Endodermal cell (in vitro differentiated cells): ENCODE data around the gene EI24. TPM values are rescaled to one million over a fixed set of nuclear protein-coding genes. Genes with fewer than 3 reads are reported as not detected.

ENCODE experiments used
- DNase-seq: peaks from one replicate; pipeline ENCODE4 v3.0.0-alpha.2; 2017
- H3K27ac ChIP-seq: 2 replicates; pipeline ENCODE4 v1.5.1; 2013; ENCODE audit warnings: mild to moderate bottlenecking, low read depth, low read length, moderate library complexity
- H3K27me3 ChIP-seq: 2 replicates; pipeline ENCODE4 v1.6.1; 2013; ENCODE audit warnings: mild to moderate bottlenecking, low read length, moderate library complexity; ENCODE audit not compliant: insufficient read depth, control insufficient read depth, poor library complexity, severe bottlenecking
- H3K36me3 ChIP-seq: 2 replicates; pipeline ENCODE4 v1.7.0; 2013; ENCODE audit warnings: mild to moderate bottlenecking, low read length, moderate library complexity; ENCODE audit not compliant: control insufficient read depth, insufficient read depth
- H3K4me1 ChIP-seq: one replicate; pipeline ENCODE4 v1.7.0; 2013; ENCODE audit warnings: low read length; ENCODE audit not compliant: control insufficient read depth, insufficient read depth
- H3K4me3 ChIP-seq: 2 replicates; pipeline ENCODE4 v1.5.1; 2013; ENCODE audit warnings: mild to moderate bottlenecking, low read length, moderate library complexity
- H3K9ac ChIP-seq: 2 replicates; pipeline ENCODE4 v1.6.1; 2013; ENCODE audit warnings: mild to moderate bottlenecking, low read length, moderate library complexity; ENCODE audit not compliant: poor library complexity, severe bottlenecking; ENCODE audit errors: extremely low read depth
- H3K9me3 ChIP-seq: 2 replicates; pipeline ENCODE4 v1.6.1; 2013; ENCODE audit warnings: mild to moderate bottlenecking, low read length, moderate library complexity; ENCODE audit not compliant: control insufficient read depth
- H3K27ac Mint-ChIP-seq: 2 replicates; pipeline ENCODE4 v1.8.0; 2020; ENCODE audit warnings: mixed read lengths
- H3K27me3 Mint-ChIP-seq: 2 replicates; pipeline ENCODE4 v1.8.0; 2021; ENCODE audit warnings: mild to moderate bottlenecking, mixed read lengths; ENCODE audit not compliant: insufficient read depth
- H3K36me3 Mint-ChIP-seq: 2 replicates; pipeline ENCODE4 v1.8.0; 2020; ENCODE audit warnings: low read depth, mixed read lengths
- H3K4me1 Mint-ChIP-seq: 2 replicates; pipeline ENCODE4 v1.8.0; 2020; ENCODE audit warnings: mixed read lengths
- H3K4me3 Mint-ChIP-seq: 2 replicates; pipeline ENCODE4 v1.8.0; 2020; ENCODE audit warnings: mild to moderate bottlenecking, moderate library complexity, mixed read lengths
- H3K9me3 Mint-ChIP-seq: 2 replicates; pipeline ENCODE4 v1.8.0; 2020; ENCODE audit warnings: mild to moderate bottlenecking, mixed read lengths
- WGBS, 2 experiments: methylation state at CpG; one replicate each; pipeline versions ENCODE4 v1.1.5 to v1.1.7; 2013; ENCODE audit warnings: missing lambda C conversion rate in 2 of 2, mixed read lengths in 1 of 2; ENCODE audit not compliant: insufficient coverage in 1 of 2, insufficient read length in 1 of 2; 5-methylcytosine and 5-hydroxymethylcytosine counted together
- total RNA-seq, 2 donors: library from RNA; stranded (reverse); fragmentation: NEBNext Ultra II Directional in 1 of 2; extraction: Animal tissue kit (Norgen Biotek cat#: 25700) in 1 of 2; gene quantifications; 2 replicates in 1 of 2; 3 replicates in 1 of 2; pipeline ENCODE4 v1.2.1, GENCODE V29; 2021
- TF ChIP-seq, protein P1 (sequence below): fragments of 200-600 bp; sonication (generic); conservative IDR thresholded peaks from 2 replicates; pipeline ENCODE4 v1.5.0; 2021; ENCODE audit warnings: antibody characterized with exemption, mild to moderate bottlenecking

The EI24 gene
- total RNA-seq, 2 donors from 2014 or later, result 102 to 110 TPM

GRCh38 chr11:125591649-125592304, 22.5 kb downstream of the EI24 start:
- Mint-ChIP-seq H3K4me3 (peak overlapping the region; percentile 95), H3K9me3 (no peaks in the 10 kb centered on the region)

GRCh38 chr11:125592305-125593113, 23.2 kb downstream of the EI24 start, which contains the start of gene STT3A:
Gene STT3A (plus strand): TSS chr11:125592852. CDS start chr11:125595916, 3,064 bp downstream.
- no peaks in the 10 kb centered on the region for H3K9me3 Mint-ChIP-seq
- H3K4me3 Mint-ChIP-seq, result peak within 1 kb of the TSS; percentile 95
- TF ChIP-seq, protein P1, sequence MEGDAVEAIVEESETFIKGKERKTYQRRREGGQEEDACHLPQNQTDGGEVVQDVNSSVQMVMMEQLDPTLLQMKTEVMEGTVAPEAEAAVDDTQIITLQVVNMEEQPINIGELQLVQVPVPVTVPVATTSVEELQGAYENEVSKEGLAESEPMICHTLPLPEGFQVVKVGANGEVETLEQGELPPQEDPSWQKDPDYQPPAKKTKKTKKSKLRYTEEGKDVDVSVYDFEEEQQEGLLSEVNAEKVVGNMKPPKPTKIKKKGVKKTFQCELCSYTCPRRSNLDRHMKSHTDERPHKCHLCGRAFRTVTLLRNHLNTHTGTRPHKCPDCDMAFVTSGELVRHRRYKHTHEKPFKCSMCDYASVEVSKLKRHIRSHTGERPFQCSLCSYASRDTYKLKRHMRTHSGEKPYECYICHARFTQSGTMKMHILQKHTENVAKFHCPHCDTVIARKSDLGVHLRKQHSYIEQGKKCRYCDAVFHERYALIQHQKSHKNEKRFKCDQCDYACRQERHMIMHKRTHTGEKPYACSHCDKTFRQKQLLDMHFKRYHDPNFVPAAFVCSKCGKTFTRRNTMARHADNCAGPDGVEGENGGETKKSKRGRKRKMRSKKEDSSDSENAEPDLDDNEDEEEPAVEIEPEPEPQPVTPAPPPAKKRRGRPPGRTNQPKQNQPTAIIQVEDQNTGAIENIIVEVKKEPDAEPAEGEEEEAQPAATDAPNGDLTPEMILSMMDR, result no peak

More at GRCh38 chr11:125591649-125592304, 22.5 kb downstream of the EI24 start:
- Mint-ChIP-seq H3K27ac (peak overlapping the region; percentile 95), H3K27me3 (no peaks in the 10 kb centered on the region), H3K36me3 (peaks cover 14% of the 10 kb centered on the region), H3K4me1 (peaks cover 23% of the 10 kb centered on the region)
- Histone ChIP-seq H3K9me3 (no peaks in the 10 kb centered on the region), H3K36me3 (peaks cover 17% of the 10 kb centered on the region), H3K4me1 (no peaks in the 10 kb centered on the region), H3K9ac (peak overlapping the region; percentile 97), H3K27me3 (no peaks in the 10 kb centered on the region), H3K27ac (peak overlapping the region; percentile 89), H3K4me3 (peak overlapping the region; percentile 97)
- 11 to 17% methylated on average over 25 to 30 of the region's 30 CpGs for WGBS, 2 experiments
- no peak for DNase-seq
- TF ChIP-seq, protein P1, result no peak

DNA sequence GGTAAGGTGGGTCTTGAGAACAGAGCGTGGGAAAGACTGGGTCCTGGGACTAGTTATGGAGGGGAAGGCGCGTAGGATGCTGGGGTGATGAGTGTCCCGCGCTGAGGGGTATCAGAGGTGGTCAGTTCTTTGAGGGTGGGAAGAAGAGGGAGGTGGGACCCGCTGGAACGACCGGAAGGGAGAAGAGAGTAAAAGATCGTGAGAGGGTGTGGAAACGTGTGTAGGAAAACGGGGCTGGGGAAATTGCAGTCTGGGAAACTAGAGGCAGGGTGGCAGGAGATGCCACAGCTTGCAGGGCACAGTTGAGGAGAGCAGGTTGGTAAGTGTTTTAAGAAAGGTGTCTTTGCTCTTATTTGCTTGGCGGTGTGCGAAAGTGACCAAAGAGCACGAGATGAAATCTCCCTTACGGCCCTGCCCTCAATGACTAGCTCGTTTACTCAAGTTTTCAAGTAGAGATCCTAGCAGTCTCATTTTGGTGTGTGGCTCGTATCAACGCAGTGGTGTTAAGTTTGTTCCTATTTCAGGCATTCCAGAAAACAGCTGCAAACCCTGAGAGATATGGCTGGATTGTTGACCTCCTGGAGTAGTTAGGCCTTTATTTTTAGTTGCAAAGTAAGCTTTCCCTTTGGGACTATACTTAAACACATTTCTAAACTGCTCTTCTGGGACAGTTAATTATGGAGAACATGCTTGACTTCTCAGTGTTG, 24.0 kb downstream of the EI24 start:
- Histone ChIP-seq H3K27me3 (no peaks in the 10 kb centered on the region), H3K4me1 (no peaks in the 10 kb centered on the region), H3K27ac (peak overlapping the region; percentile 51), H3K4me3 (peak overlapping the region; percentile 97), H3K9ac (peak overlapping the region; percentile 68), H3K9me3 (no peaks in the 10 kb centered on the region), H3K36me3 (peaks cover 32% of the 10 kb centered on the region)
- TF ChIP-seq, protein P1, result no peak
- Mint-ChIP-seq H3K36me3 (peaks cover 28% of the 10 kb centered on the region), H3K27me3 (no peaks in the 10 kb centered on the region), H3K9me3 (no peaks in the 10 kb centered on the region), H3K4me3 (peak overlapping the region; percentile 95), H3K27ac (peak overlapping the region; percentile 89), H3K4me1 (peaks cover 14% of the 10 kb centered on the region)
- no peak for DNase-seq
- WGBS, 2 experiments, result 6 to 7% methylated on average over 15 to 18 of the region's 18 CpGs

More at GRCh38 chr11:125592305-125593113, 23.2 kb downstream of the EI24 start, which contains the start of gene STT3A:
- WGBS, 2 experiments, result 0 to 1% methylated on average over 33 to 55 of the region's 55 CpGs
- Mint-ChIP-seq H3K27me3 (no peaks in the 10 kb centered on the region), H3K27ac (peak within 1 kb of the TSS; percentile 95), H3K36me3 (peaks cover 20% of the 10 kb centered on the region), H3K4me1 (peaks cover 20% of the 10 kb centered on the region)
- peak within 1 kb of the TSS; percentile 97 for H3K4me3 ChIP-seq
- peaks cover 24% of the 10 kb centered on the region for H3K36me3 ChIP-seq
- DNase-seq, result peak; percentile 100
- peak within 1 kb of the TSS; percentile 97 for H3K9ac ChIP-seq
- no peaks in the 10 kb centered on the region for H3K27me3 ChIP-seq
- peak within 1 kb of the TSS; percentile 89 for H3K27ac ChIP-seq
- no peaks in the 10 kb centered on the region for H3K4me1 ChIP-seq
- no peaks in the 10 kb centered on the region for H3K9me3 ChIP-seq
